IPS DF 19.7 (cell line): ENCODE data around the gene CYB5R4.
"Not testable (repeated sequence)": the region's sequence is repeated elsewhere in the genome, so short reads cannot be mapped to it uniquely, and the experiment has no call there.

Experiments
- DNase-seq: peaks from one replicate; pipeline ENCODE4 v3.0.0-alpha.2; 2013; ENCODE audit warnings: low read depth, low spot score

The CYB5R4 gene

GRCh38 chr6:83867043-83867442 is 7.6 kb downstream of the CYB5R4 start:
- no peak for DNase-seq

DNA sequence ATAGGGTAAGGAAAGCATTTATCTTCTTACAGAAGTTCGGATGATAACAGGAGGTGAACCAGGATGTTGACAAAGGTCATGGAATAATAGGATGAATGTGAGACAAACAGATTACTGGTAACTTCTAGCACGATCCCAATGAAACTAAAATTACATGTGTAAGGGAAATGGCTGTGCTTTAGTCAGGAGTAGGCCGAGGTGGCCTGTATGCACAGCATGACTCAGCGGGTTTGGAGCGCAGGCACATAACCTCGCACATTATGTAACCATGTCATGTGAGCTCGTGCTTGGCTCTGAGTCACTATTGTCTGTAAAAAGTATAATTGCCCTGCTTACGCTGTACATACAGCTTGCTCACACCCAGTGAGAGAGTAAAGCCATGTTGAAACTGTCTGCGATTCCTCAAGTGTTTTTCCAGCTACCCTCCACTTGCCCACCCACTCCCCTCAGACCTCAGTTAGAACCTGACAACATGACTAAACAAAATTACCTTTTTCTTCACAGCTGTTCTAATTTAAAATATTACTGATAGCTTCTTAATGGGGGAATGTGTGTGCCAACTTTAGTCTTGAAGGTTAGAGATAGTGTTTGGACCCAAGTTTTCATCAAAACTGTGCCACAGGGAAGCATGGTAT is 8.2 kb downstream of the CYB5R4 start:
- DNase-seq: no peak

GRCh38 chr6:83868639-83869038 is 9.2 kb downstream of the CYB5R4 start:
- DNase-seq: no peak

- DNase-seq: no peak
Measured at GRCh38 chr6:83870649-83871048, 11.2 kb downstream of the CYB5R4 start.

DNA sequence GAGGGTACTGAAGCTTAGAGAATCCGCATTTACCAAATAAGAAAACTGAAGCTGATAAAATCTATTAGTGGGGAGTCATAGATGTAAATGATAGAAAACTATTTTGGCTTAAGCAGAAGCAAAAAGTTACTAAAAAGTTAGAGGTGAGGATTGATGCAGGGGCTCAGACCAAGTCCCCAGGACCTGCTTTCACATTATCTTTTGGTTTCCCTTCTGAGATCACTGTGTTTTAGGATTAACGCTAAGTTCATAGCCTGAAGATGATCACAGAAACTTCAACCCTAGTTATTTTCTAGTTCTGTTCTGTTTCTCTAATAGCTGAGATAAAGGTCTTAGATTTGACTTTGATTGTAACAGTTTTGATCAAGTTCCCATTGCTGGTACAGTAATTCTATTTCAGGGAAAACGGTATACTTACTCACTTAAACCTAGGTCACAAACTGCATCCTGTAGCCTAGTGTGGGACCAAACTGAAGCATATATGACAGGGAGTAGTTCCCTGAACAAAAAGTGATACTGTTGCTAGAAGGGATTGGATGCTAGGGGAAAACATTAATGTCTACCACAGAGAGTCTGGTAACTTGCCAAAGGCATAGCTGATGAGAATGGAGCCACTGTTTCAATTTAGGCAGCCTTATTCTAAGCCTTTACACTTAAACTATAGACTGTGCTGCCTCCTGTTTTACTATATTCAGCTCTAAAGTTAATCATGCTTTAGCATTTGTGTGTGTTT is 13.1 kb downstream of the CYB5R4 start:
- DNase-seq: no peak

DNA sequence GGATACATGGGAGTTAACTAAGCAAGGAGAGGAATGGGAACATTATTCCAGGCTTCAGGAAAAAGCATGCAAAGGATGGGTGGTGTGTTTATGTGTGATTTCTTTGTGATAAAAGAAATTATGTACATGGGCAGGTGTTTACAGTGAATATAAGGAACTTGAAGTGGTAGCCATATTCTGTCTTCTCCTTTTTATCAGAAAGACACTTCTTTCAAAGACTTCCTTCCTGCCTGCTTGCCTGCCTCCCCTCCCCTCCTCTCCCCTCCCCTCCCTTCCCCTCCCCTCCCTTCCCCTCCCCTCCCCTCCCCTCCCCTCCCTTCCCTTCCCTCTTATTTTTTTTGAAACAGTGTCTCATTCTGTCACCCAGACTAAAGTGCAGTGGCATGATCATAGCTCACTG is 14.4 kb downstream of the CYB5R4 start:
- DNase-seq: no peak

GRCh38 chr6:83875843-83876242 is 16.4 kb downstream of the CYB5R4 start:
- no peak for DNase-seq

DNA sequence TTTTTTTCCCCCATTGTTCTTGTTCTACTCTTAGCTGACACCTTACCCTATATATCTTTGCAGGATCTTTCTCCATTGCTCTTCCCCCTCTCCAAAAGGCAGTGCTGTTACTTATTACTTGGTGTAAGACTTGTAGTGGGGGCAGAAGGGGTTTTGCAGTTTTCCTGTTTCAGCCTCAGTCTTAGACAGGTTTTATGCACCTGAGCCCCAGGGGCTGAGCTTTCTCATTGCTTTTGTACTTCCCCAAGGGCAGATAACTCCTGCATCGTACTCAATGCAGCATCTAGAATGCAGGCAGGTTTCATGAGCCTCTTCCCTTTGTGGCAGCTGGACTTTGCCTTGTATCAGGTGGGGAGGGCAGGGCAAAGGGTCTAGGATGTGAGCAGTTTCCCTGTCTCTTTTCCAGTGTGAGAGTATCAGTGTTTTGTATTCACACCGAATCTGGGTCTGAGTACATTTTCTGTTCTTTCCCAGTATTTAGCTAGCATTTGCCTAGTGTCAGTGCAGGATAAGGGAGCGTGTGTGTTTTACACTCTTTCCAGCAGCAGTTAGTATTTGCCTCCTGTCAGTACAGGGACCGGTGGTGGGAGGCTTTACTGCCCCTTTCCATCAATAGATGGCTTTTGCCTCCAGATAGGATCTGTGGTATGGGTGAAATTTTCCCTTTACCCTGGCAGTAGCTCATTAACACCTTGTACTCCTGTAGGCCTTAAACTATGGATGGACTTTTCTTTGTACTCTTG is 19.6 kb downstream of the CYB5R4 start:
- no peak for DNase-seq

DNA sequence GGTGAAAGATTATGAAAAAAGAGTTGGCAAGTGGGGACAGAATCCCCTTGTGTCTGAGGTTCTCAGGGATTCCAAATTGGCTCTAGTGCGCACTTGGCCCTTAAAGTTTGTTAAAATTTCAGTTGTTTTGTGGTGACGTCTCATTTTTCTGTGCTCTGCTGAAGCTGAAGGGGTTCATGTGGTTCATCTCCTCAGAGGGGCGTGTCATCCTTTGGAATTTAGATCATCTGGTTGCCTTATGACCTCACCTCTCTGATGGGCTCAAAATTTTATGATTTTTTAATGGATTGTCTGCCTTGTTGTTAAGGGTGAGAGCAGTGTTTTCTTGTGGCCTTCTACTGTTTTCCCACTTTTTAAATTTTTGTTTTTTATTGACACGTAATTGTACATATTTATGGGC is 20.3 kb downstream of the CYB5R4 start:
- DNase-seq: no peak

DNA sequence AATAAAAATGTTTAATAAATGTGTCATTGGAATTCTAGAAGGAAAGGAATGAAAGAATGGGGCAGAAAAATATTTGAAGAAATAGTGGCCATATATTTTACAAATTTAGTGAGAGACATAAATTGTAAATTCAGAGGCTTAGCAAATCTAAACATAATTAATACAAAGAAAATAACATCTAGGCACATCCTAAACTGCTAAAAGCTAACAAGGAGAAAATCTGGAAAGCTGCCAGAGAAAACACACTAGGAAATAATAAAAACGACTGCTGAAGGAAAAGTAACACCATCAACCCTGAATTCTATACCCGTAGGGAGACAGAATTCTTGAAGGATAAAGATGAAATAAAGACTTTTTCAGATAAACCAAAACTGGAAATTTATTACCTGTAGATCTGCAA is 23.8 kb downstream of the CYB5R4 start:
- DNase-seq: no peak

- no peak for DNase-seq
Measured at GRCh38 chr6:83884523-83884922, 25.0 kb downstream of the CYB5R4 start.

DNA sequence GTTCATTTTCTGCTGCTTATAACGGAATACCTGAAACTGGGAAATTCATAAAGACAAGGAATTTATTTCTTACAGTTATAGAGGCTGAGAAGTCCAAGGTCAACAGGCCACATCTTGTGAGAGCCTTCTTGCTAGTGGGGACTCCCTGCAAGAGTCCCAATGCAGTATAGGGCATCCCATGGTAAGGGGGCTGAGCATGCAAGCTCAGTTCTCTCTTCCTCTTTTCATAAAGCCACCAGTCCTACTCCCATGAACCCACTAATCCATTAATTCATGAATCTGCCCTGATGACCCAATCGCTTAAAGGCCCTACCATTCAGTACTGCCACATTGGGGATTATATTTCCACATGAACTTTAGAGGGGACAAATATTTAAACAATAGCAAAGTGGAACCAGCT is 26.5 kb downstream of the CYB5R4 start:
- DNase-seq: no peak

DNA sequence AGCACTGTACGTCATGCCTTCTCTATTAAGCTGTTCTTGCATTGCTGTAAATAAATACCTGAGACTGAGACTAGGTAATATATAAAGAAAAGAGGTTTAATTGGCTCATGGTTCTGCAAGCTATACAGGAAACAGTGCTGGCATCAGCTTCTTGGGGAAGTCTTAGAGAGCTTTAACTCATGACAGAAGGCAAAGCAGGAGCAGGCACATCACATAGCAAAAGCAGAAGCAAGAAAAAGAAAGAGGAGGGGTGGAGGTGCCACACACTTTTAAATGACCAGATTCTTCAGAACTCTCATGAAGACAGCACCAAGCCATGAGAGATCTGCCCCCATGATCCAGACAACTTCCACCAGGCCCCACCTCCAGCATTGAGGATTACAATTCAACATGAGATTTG is 30.1 kb downstream of the CYB5R4 start:
- DNase-seq: no peak

GRCh38 chr6:83890520-83890919 is 31.0 kb downstream of the CYB5R4 start:
- DNase-seq: no peak

DNA sequence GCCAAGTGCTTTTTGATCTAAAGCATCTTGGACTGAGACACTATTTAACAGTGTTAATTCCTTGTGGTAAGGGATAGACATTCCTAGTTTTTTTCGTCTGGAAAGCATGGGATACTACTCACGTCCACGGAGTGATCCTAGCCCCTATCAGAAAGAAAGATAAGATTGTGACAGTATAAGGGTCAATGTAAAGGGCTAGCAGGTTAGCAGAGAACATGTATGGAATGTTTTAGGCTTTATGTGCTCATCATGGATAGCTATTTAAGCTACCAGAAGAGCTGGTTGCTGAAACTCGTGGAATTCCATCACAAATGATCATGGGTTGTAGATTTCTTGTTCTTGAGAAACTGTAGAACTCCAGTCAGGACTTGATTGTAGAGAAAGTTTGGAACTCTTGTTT is 32.1 kb downstream of the CYB5R4 start:
- no peak for DNase-seq

- DNase-seq: no peak
Measured at GRCh38 chr6:83893024-83893423, 33.5 kb downstream of the CYB5R4 start.

DNA sequence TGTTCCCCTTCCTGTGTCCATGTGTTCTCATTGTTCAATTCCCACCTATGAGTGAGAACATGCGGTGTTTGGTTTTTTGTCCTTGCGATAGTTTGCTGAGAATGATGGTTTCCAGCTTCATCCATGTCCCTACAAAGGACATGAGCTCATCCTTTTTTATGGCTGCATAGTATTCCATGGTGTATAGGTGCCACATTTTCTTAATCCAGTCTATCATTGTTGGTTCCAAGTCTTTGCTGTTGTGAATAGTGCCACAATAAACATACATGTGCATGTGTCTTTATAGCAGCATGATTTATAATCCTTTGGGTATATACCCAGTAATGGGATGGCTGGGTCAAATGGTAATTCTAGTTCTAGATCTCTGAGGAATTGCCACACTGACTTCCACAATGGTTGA is 37.6 kb downstream of the CYB5R4 start:
- DNase-seq: not testable (repeated sequence)

- no peak for DNase-seq
Measured at GRCh38 chr6:83901624-83902023, 42.1 kb downstream of the CYB5R4 start.

- no peak for DNase-seq
Measured at GRCh38 chr6:83904395-83904794, 44.9 kb downstream of the CYB5R4 start.

DNA sequence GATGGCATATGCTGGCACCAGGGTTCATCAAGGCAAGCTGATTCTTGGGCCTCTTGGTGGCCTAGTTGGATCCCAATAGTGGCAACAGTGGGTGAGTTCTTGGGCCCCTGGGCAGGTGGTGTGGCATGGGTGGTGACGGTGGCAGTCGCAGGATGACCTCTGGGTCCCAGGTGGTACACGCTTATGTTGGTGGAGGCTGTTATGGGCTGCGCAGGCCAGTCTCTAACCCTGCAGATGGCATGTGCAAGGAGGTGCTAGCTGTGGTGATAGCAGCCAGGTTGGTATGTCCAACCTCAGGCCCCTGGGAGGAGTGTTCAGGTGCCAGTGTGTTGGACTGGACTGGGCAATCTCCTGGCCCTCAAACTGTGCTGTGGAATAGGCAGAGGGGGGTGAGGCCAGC is 46.2 kb downstream of the CYB5R4 start:
- DNase-seq: no peak

DNA sequence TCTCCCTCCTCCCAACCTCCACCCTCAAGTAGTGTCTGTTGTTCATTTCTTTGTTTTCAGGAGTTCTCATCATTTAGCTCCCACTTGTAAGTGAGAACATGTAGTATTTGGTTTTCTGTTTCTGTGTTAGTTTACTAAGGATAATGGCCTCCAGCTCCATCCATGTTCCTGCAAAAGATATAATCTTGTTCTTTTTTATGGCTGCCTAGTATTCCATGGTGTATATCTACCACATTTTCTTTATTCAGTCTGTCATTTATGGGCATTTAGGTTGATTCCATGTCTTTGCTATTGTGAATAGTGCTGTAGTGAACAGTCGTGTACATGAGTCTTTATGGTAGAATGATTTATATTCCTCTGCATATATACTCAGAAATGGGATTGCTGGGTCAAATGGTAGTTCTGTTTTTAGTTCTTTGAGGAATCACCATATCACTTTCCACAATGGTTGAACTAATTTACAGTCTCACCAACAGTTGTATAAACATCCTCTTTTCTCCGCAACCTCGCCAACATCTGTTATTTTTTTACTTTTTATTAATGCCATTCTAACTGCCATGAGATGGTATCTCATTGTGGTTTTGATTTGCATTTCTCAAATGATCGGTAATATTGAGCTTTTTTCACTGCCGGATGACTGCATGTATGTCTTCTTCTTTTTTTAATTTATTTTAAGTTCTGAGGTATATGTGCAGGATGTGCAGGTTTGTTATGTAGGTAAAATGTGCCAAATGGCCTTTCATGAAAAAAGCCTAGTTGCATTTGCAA is 48.3 kb downstream of the CYB5R4 start:
- DNase-seq: not testable (repeated sequence)

DNA sequence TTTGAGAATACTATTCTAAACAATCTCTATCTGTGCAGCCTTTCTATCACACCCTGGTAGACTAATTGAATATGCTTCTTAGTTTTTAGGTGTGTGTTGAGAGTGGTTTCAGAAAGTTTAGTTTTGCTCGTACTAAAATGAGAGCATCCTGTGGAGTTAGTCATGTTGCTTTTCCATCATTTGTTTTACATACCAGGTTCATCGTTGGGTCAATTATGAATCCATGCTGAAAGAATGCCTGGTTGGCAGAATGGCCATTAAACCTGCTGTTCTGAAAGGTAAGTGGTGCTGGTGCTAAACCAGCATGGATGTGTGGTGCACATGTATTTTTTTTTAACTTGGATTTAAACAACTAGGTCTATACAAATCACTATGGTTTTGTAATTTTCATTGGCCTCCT is 49.3 kb downstream of the CYB5R4 start:
- DNase-seq: no peak
